GM10248 (cell line): ENCODE measurements around the gene PEX11A.
A peak's percentile ranks its signal among the peaks of the same experiment; 100 is the strongest.

Experiments used
- CTCF ChIA-PET: fragments of 300-600 bp; sonication (Branson Sonifier 250); formaldehyde crosslinking; extraction: SDS; loops from one replicate; lab custom pipeline; 2021; ENCODE audit warnings: antibody characterized with exemption; lab: Yijun Ruan, JAX
- POLR2A ChIA-PET: fragments of 350-650 bp; sonication (Branson Sonifier 250); formaldehyde crosslinking; extraction: SDS; loops from one replicate; lab custom pipeline; 2020; ENCODE audit warnings: antibody characterized with exemption; lab: Yijun Ruan, JAX
- DNase-seq: peaks from one replicate; pipeline ENCODE4 v3.0.0; 2012; ENCODE audit errors: extremely low spot score
- TF ChIP-seq, protein P1 (sequence below): IDR thresholded peaks from 2 replicates; pipeline ENCODE4 v1.5.1; 2012; ENCODE audit warnings: mild to moderate bottlenecking, low read depth; ENCODE audit errors: extremely low read depth, missing control alignments, control extremely low read depth

Gene PEX11A

DNA sequence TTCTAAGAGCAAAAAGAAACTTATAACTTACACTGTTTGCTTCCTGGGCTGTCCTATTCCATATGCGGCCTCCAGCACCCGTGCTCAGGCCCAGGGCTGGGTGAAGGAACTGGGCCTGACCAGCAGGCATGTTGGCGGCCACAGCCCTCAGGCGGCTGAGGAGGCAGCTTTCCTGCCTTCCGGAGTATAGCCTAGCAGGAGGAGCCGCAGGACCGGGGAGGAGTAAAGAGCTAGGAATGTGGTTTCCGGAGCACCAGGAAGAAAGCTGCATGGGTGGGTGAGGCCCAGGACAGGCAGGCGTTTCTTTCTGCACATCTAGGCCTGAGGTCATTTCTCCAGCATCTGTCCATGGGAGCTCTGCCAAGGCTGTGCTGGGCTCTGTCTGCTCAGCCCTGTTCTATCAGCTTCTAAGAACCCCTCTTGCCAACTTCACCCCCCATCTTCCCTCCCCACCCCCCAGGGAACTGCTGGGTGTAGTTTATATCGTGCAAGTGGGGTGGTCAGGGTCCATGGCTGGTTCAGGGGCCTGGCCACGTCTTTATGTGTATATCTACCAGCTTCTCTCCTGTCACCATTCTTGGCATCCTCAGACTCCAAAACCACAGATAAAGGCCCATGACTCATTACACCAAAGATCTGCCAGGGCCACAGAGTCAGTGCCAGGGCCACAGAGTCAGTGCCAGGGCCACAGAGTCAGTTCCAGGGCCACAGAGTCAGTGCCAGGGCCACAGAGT, 27.5 kb downstream of the PEX11A start:
- CTCF ChIA-PET, result interaction anchor here (0.8 to 5.4 kb wide), 3 partner anchors 10 to 38 kb away, joined by 3 to 20 read pairs (median 6); no protein-coding TSS in a partner anchor
- no peak for DNase-seq

GRCh38 chr15:89660556-89660955, 30.0 kb downstream of the PEX11A start:
- CTCF ChIA-PET, result interaction anchor here (1.3 to 5.4 kb wide), 2 partner anchors 11 to 15 kb away, joined by 3 to 36 read pairs; no protein-coding TSS in a partner anchor
- POLR2A ChIA-PET, result no interaction called here
- DNase-seq, result no peak
- TF ChIP-seq, protein P1, sequence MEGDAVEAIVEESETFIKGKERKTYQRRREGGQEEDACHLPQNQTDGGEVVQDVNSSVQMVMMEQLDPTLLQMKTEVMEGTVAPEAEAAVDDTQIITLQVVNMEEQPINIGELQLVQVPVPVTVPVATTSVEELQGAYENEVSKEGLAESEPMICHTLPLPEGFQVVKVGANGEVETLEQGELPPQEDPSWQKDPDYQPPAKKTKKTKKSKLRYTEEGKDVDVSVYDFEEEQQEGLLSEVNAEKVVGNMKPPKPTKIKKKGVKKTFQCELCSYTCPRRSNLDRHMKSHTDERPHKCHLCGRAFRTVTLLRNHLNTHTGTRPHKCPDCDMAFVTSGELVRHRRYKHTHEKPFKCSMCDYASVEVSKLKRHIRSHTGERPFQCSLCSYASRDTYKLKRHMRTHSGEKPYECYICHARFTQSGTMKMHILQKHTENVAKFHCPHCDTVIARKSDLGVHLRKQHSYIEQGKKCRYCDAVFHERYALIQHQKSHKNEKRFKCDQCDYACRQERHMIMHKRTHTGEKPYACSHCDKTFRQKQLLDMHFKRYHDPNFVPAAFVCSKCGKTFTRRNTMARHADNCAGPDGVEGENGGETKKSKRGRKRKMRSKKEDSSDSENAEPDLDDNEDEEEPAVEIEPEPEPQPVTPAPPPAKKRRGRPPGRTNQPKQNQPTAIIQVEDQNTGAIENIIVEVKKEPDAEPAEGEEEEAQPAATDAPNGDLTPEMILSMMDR, result no peak

More for the DNA sequence above, 27.5 kb downstream of the PEX11A start:
- TF ChIP-seq, protein P1, result no peak
- POLR2A ChIA-PET, result no interaction called here

DNA sequence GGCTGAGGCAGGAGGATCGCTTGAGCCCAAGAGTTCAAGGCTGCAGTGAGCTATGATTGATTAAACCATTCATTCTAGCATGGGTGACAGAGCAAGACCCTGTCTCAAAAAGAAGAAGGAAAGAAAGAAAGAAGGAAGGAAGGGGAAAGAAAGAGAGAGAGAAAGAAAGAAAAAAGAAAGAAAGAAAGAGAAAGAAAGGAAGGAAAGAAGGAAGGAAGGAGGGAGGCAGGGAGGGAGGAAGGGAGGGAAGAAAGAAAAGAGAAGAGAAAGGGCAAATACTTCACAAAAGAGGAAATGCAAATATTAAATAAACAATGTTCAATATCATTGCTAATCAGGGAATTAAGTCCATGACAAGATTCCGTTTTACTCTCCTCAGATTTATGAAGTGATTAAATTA, 31.3 kb downstream of the PEX11A start:
- TF ChIP-seq, protein P1, result no peak
- CTCF ChIA-PET, result interaction anchor here (1.2 to 5.4 kb wide), 3 partner anchors 13 to 215 kb away, joined by 3 to 36 read pairs (median 11); no protein-coding TSS in a partner anchor
- DNase-seq, result no peak
- POLR2A ChIA-PET, result no interaction called here

DNA sequence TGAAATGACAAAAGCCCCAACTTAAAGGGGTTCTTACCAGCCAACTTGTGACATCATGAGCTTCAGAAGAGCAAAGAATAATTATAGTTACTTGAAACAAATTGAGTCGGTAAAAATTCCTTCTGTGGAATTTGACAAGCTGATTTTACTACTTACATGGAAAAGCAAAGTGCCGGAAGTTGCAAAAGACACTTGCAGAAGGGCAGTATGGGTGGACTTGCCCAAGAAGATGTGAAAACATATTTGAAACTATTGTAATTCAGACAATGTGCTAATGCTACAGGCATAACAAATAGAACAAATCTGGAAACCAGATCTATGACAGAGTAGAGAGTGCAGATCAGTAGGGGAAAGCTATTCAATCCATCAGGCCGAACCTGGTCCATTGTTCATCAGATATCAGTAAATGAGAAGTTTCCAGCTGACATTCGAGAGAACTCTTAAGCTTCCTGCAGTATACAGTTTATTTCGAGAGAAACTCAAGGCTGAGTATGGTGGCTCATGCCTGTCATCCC, 32.8 kb downstream of the PEX11A start:
- CTCF ChIA-PET, result interaction anchor here (0.6 to 5.4 kb wide), 6 partner anchors 10 to 83 kb away, joined by 3 to 36 read pairs (median 4); no protein-coding TSS in a partner anchor
- POLR2A ChIA-PET, result no interaction called here
- no peak for DNase-seq
- TF ChIP-seq, protein P1, result no peak

DNA sequence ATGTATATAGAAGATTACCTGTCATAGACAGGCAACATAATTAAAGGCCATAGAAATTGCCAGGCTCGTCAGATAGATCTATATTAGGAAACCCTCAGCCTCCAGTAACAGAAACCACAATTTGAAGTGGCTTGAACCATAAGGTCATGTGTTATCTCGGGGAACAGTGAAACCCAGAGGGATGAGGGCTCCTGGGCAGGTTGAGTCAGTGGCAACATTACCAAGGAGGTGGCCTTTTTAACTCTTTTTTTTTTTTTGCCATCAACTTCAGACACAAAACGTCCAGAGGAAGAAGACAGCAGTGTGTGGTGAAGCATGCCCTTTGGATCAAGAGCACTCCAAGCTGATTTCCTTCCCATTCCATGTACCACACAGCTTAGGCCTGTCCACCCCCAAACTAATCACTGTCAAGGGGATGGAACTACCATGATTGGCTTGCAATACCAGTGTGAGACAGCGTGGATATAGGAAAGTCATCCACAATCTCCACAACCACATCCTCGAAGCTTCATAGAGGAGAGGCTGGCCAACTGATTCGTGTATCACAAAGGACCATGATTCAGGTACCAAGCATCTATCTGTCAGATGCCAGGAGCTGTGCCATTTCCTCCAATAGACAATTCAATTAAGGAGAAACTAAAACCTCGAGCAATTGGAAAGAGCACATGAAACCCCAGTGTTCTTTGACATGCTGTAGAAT, 34.3 kb downstream of the PEX11A start:
- ChIA-PET POLR2A (interaction anchor here (0.5 kb wide), 1 partner anchor 1465 kb away, joined by 3 read pairs; no protein-coding TSS in a partner anchor), CTCF (interaction anchor here (1.4 to 5.4 kb wide), 3 partner anchors 10 to 84 kb away, joined by 4 to 36 read pairs (median 11); no protein-coding TSS in a partner anchor)
- TF ChIP-seq, protein P1, result no peak
- no peak for DNase-seq

GRCh38 chr15:89654847-89655805, 35.4 kb downstream of the PEX11A start, which contains the start of gene KIF7:
KIF7 (minus strand) TSS chr15:89655467; CDS start chr15:89652930, 2,537 bp downstream.
- ChIA-PET POLR2A (no interaction called here), CTCF (no interaction called here)
- peak; percentile 59 for DNase-seq
- TF ChIP-seq, protein P1, result no peak
